ENCODE measurements around the gene LSM3. TPM values are rescaled to one million over a fixed set of nuclear protein-coding genes. Genes with fewer than 3 reads are reported as not detected.

LSM3 gene
- total and polyA plus RNA-seq, 11 donors: 11.6 to 15.9 (median 13.7) TPM

- intact Hi-C loops (cut with DNase I): no loop called here
- no peak for ATAC-seq
- H3K27me3 ChIP-seq: peaks cover 0 to 20% (median 0%) of the 10 kb centered on the region in 9 donors
Measured at GRCh38 chr3:14245822-14246221, 67.2 kb downstream of the LSM3 start.

GRCh38 chr3:14246414-14246813 is 67.8 kb downstream of the LSM3 start:
- ATAC-seq (peak in 1 of 4 donors; percentile 10), DNase-seq (no peak)
- Histone ChIP-seq H3K36me3 (no peaks in the 10 kb centered on the region), H3K4me3 (no peak overlapping the region), H3K27me3 (peaks cover 0 to 20% (median 0%) of the 10 kb centered on the region in 9 donors), H3K9me3 (no peaks in the 10 kb centered on the region), H3K4me1 (peaks cover 0 to 4% (median 0%) of the 10 kb centered on the region in 12 donors), H3K27ac (no peak overlapping the region)
- intact Hi-C loops (cut with DNase I): no loop called here
- TF ChIP-seq POLR2A (IDR thresholded peaks at IDR 0.05): no peak
- WGBS, 4 donors: 68 to 81% (median 73%) methylated on average over 5 of the region's 5 CpGs

More at GRCh38 chr3:14245822-14246221, 67.2 kb downstream of the LSM3 start:
- TF ChIP-seq CTCF (IDR thresholded peaks at IDR 0.05) (no peak), POLR2A (IDR thresholded peaks at IDR 0.05) (no peak)
- H3K9me3 ChIP-seq: no peaks in the 10 kb centered on the region
- no peak for DNase-seq
- peaks cover 0 to 4% (median 0%) of the 10 kb centered on the region in 12 donors for H3K4me1 ChIP-seq
- no peak overlapping the region for H3K27ac ChIP-seq
- 80 to 86% (median 83%) methylated on average over 3 of the region's 3 CpGs for WGBS, 4 donors
- no peaks in the 10 kb centered on the region for H3K36me3 ChIP-seq
- H3K4me3 ChIP-seq: no peak overlapping the region

- Histone ChIP-seq H3K9me3 (no peaks in the 10 kb centered on the region), H3K36me3 (no peaks in the 10 kb centered on the region), H3K27me3 (peaks cover 0 to 20% (median 0%) of the 10 kb centered on the region in 9 donors), H3K4me3 (no peak overlapping the region), H3K27ac (peak overlapping the region in 1 of 12 donors; percentile 33), H3K4me1 (peaks cover 0 to 4% (median 0%) of the 10 kb centered on the region in 12 donors)
- no peak for DNase-seq
- intact Hi-C loops (cut with DNase I): no loop called here
- 77 to 95% (median 86%) methylated on average over 3 of the region's 3 CpGs for WGBS, 4 donors
- TF ChIP-seq POLR2A (IDR thresholded peaks at IDR 0.05) (no peak), CTCF (IDR thresholded peaks at IDR 0.05) (no peak)
- no peak for ATAC-seq
Measured at GRCh38 chr3:14248477-14248848, 69.8 kb downstream of the LSM3 start.

GRCh38 chr3:14248849-14249523 is 70.4 kb downstream of the LSM3 start:
- H3K36me3 ChIP-seq: no peaks in the 10 kb centered on the region
- peaks cover 0 to 4% (median 0%) of the 10 kb centered on the region in 12 donors for H3K4me1 ChIP-seq
- no peaks in the 10 kb centered on the region for H3K9me3 ChIP-seq
- intact Hi-C loops (cut with DNase I): no loop called here
- DNase-seq: no peak
- ATAC-seq: peak in 1 of 4 donors; percentile 35
- H3K27ac ChIP-seq: peak overlapping the region in 1 of 12 donors; percentile 33
- 66 to 71% (median 67%) methylated on average over 5 of the region's 5 CpGs for WGBS, 4 donors
- TF ChIP-seq CTCF (IDR thresholded peaks at IDR 0.05): no peak
- TF ChIP-seq POLR2A (IDR thresholded peaks at IDR 0.05): no peak
- H3K27me3 ChIP-seq: peaks cover 0 to 17% (median 0%) of the 10 kb centered on the region in 9 donors
- H3K4me3 ChIP-seq: no peak overlapping the region

Other genes starting within 250 kb of the LSM3 start
- 10 to 100 TPM; 14.8 to 31.1 (median 25.9) TPM for gene CHCHD4, start 53.9 kb upstream of the LSM3 start, total RNA-seq
- 10 to 100 TPM; 19.0 to 31.3 TPM for gene CHCHD4, start 53.9 kb upstream of the LSM3 start, polyA plus RNA-seq
- 10 to 100 TPM; 30.5 to 98.6 (median 46.0) TPM for gene TMEM43, start 53.8 kb upstream of the LSM3 start, total RNA-seq
- gene TMEM43, start 53.8 kb upstream of the LSM3 start, polyA plus RNA-seq: 100 to 1,000 TPM in 1 of 2 donors, 10 to 100 TPM in 1; 26.1 to 150 TPM
- 10 to 100 TPM in 5 of 9 donors, 1 to 10 TPM in 4; 7.0 to 20.0 (median 11.1) TPM for gene XPC, start 216 bp upstream of the LSM3 start, total RNA-seq
- gene XPC, start 216 bp upstream of the LSM3 start, polyA plus RNA-seq: 1 to 10 TPM; 6.1 to 9.2 TPM
- 100 to 1,000 TPM in 1 of 9 donors, 10 to 100 TPM in 8; 17.5 to 101 (median 34.9) TPM for gene SLC6A6, start 223.8 kb downstream of the LSM3 start, total RNA-seq
- gene SLC6A6, start 223.8 kb downstream of the LSM3 start, polyA plus RNA-seq: 100 to 1,000 TPM in 1 of 2 donors, 1 to 10 TPM in 1; 9.1 to 121 TPM

Measured in heart left ventricle (tissue), 16 donors.